ENCODE data around the gene BCAS1. TPM values are rescaled to one million over a fixed set of nuclear protein-coding genes. Genes with fewer than 3 reads are reported as not detected.

BCAS1 gene
- total RNA-seq, 4 donors from 2014 or later, result 0.35 to 1.0 TPM; not detected in 2

DNA sequence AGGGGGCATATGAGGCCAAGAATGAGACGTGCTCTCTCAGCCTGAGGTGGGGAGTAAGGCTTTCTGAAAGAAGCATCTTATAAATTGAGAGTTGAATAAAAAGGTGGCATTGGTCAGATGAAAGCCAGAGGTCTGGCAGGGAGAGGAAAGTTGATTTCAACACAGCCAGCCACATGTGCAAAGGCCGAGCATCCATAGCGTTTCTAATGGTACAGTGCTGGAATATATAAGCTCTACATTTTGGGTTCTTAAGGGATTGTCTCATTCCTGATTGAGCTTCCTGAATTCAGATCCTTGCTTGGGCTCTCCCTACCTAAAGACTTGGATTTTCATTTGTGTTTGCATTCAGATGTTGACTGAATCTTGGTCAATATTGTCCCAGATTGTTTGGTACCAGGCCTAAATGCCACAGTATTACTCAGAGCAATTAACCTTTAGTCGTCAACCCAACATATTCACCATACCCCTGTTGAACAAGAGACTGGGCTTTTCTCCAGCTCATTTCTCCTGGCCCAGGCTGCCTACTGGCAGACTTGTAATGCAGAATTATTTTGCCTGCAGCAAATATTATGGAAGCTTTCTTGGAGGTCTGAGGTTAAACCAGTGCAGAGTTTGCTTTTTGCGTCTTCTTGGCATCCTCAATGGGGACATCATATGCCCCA, 14.5 kb upstream of the BCAS1 start:
- 58 to 77% methylated on average over 4 to 5 of the region's 5 CpGs for WGBS, 2 donors (ENCODE audit: low coverage in 1 of 2)
- no peak for ATAC-seq
- H3K27me3 ChIP-seq, result peaks cover 6% of the 10 kb centered on the region
- no peak overlapping the region for H3K27ac ChIP-seq
- no peaks in the 10 kb centered on the region for H3K36me3 ChIP-seq
- TF ChIP-seq POLR2AphosphoS5 (IDR thresholded peaks at IDR 0.05) (no peak), POLR2A (IDR thresholded peaks at IDR 0.05) (no peak), EP300 (IDR thresholded peaks at IDR 0.05) (no peak)
- TF ChIP-seq, protein P1, sequence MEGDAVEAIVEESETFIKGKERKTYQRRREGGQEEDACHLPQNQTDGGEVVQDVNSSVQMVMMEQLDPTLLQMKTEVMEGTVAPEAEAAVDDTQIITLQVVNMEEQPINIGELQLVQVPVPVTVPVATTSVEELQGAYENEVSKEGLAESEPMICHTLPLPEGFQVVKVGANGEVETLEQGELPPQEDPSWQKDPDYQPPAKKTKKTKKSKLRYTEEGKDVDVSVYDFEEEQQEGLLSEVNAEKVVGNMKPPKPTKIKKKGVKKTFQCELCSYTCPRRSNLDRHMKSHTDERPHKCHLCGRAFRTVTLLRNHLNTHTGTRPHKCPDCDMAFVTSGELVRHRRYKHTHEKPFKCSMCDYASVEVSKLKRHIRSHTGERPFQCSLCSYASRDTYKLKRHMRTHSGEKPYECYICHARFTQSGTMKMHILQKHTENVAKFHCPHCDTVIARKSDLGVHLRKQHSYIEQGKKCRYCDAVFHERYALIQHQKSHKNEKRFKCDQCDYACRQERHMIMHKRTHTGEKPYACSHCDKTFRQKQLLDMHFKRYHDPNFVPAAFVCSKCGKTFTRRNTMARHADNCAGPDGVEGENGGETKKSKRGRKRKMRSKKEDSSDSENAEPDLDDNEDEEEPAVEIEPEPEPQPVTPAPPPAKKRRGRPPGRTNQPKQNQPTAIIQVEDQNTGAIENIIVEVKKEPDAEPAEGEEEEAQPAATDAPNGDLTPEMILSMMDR (IDR thresholded peaks at IDR 0.05), result no peak
- H3K4me1 ChIP-seq, result no peaks in the 10 kb centered on the region
- no peaks in the 10 kb centered on the region for H3K9me3 ChIP-seq
- no peak overlapping the region for H3K4me3 ChIP-seq

DNA sequence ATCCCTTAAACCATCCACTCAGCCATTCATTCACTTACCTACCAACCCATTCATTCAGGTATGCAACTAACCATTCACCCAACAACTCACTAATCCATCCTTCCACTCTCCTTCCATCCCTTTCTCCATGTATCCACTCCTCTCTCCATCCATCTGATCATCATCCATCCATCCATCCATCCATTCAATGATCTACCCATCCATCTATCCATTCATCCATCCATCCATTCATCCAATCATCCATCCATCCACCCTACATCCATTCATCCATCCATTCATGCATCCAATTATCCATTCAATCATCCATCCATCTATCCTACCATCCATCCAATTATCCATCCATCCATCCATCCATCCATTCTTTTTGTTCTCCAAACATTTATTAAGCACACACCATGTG, 13.8 kb upstream of the BCAS1 start:
- Histone ChIP-seq H3K36me3 (no peaks in the 10 kb centered on the region), H3K9me3 (no peaks in the 10 kb centered on the region), H3K4me1 (no peaks in the 10 kb centered on the region), H3K27ac (no peak overlapping the region), H3K27me3 (peaks cover 6% of the 10 kb centered on the region), H3K4me3 (no peak overlapping the region)
- ATAC-seq, result no peak
- no peak for TF ChIP-seq EP300 (IDR thresholded peaks at IDR 0.05)
- TF ChIP-seq POLR2AphosphoS5 (IDR thresholded peaks at IDR 0.05), result no peak
- TF ChIP-seq, protein P1 (IDR thresholded peaks at IDR 0.05), result no peak
- no peak for TF ChIP-seq POLR2A (IDR thresholded peaks at IDR 0.05)

DNA sequence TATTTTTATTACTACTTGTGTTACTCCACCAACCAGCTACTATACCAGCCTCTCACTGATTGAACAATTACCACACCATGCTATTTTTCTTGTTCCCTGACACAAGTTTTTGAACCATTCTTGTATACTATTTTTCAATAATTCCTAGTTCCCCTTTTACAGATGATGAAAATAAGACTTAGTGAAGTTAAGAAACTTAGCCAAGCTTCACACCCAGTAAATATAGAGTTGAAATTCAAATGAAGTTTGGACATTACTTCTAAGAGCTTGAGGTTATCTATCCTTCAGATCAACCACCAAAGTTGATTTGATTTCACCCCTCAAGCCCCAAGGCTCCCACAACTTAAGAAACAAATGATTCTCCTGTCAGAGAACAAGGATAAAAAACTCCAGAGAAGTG, 13.1 kb upstream of the BCAS1 start:
- TF ChIP-seq, protein P1 (IDR thresholded peaks at IDR 0.05), result no peak
- no peak for TF ChIP-seq EP300 (IDR thresholded peaks at IDR 0.05)
- no peaks in the 10 kb centered on the region for H3K4me1 ChIP-seq
- ATAC-seq, result no peak
- H3K9me3 ChIP-seq, result no peaks in the 10 kb centered on the region
- peaks cover 6% of the 10 kb centered on the region for H3K27me3 ChIP-seq
- H3K4me3 ChIP-seq, result no peak overlapping the region
- no peaks in the 10 kb centered on the region for H3K36me3 ChIP-seq
- no peak overlapping the region for H3K27ac ChIP-seq

DNA sequence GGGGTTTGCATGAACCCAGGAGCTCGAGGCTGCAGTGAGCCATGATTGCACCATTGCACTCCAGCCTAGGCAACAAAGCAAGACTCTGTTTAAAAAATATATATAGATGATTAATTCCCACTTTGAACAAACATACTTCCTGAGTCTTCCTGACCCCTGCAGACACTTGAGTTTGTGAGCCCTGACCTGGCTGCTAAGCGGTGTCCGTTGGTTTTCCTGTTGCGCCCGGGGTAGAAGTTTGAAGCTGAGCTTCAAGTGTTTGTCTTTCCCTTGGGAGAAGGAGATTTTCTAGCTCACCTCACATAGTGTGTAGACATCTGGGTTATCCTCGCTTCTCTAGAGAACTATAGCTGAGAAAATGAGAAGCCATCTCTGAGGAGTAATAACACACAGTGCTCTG, 11.7 kb upstream of the BCAS1 start:
- TF ChIP-seq POLR2A (IDR thresholded peaks at IDR 0.05), result no peak
- TF ChIP-seq, protein P1 (IDR thresholded peaks at IDR 0.05), result no peak
- no peak for TF ChIP-seq EP300 (IDR thresholded peaks at IDR 0.05)
- no peak for TF ChIP-seq POLR2AphosphoS5 (IDR thresholded peaks at IDR 0.05)
- Histone ChIP-seq H3K27me3 (peaks cover 8% of the 10 kb centered on the region), H3K27ac (no peak overlapping the region), H3K9me3 (no peaks in the 10 kb centered on the region), H3K36me3 (no peaks in the 10 kb centered on the region), H3K4me1 (no peaks in the 10 kb centered on the region), H3K4me3 (no peak overlapping the region)
- 50 to 58% methylated on average over 2 to 5 of the region's 6 CpGs for WGBS, 2 donors (ENCODE audit: low coverage in 1 of 2)
- no peak for ATAC-seq

DNA sequence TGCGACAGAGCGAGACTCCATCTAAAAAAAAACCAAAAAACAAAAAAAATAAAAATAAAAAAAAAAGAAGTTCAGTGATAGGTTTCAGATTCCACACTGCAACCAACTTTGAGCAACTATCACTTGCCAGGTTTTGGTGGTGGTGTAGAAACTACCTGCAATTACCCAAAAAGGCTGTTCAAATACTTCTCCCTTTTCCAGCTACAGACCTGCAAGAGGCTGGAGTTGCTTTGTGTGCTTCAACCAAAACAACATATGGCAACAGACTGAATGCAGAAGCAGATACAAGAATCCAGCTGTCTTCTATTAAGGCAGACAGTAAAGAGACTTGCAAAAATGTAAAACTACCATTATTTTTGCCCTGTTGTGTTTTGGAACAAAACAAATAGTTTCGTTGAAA, 9.3 kb upstream of the BCAS1 start:
- H3K27me3 ChIP-seq, result peaks cover 15% of the 10 kb centered on the region
- no peak overlapping the region for H3K4me3 ChIP-seq
- ATAC-seq, result no peak
- no peaks in the 10 kb centered on the region for H3K9me3 ChIP-seq
- no peak for TF ChIP-seq POLR2A (IDR thresholded peaks at IDR 0.05)
- no peak overlapping the region for H3K27ac ChIP-seq
- H3K36me3 ChIP-seq, result no peaks in the 10 kb centered on the region
- H3K4me1 ChIP-seq, result no peaks in the 10 kb centered on the region
- WGBS, 2 donors (ENCODE audit: low coverage in 1 of 2), result 0 to 67% methylated on average over 1 to 3 of the region's 3 CpGs
